Gastrocnemius medialis (tissue), 4 donors: ENCODE results near the gene CCDC192.

Source experiments
- POLR2A ChIP-seq, 2 donors: fragments of 450-650 bp; IDR thresholded peaks; one replicate each; pipeline ENCODE4 v1.6.1; 2017; ENCODE audit warnings: antibody characterized with exemption in 2 of 2, mild to moderate bottlenecking in 2 of 2, moderate library complexity in 2 of 2
- TF ChIP-seq, protein P1 (sequence below), 5 experiments: fragments of 450-650 bp in 3 of 5; fragments of 200-600 bp in 2 of 5; sonication (generic) in 2 of 5; IDR thresholded peaks in 4 of 5; conservative IDR thresholded peaks in 1 of 5; 1 replicate in 4 of 5; 2 replicates in 1 of 5; pipeline ENCODE4 v1.5.1; 2016 to 2019; ENCODE audit warnings: antibody characterized with exemption in 5 of 5, mild to moderate bottlenecking in 3 of 5, moderate library complexity in 3 of 5

DNA sequence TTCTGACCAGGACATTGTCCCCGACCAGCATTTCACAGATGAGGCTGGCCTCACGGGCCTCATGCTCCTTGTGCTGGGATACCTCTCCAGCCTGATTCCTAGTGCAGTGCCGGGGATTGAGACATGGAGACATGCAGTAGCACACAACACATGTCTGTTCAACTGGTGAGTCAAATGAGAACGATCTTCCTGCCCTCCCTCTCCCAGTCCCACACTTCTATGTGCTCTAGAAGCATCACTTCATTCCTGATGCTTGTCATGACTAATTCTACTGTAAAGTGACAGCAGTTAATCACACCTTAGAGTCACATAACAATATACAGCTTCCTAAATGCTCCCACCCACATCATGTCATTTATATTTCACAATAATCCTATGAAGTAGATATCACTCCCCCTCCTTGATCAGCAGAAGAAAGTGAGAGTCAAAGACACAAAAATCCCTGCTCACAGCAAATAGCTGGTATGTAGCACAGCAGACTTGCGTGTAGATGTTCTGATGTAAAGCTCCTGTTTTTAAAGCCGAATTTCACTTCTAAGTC is 101.8 kb downstream of the CCDC192 start:
- TF ChIP-seq, protein P1, sequence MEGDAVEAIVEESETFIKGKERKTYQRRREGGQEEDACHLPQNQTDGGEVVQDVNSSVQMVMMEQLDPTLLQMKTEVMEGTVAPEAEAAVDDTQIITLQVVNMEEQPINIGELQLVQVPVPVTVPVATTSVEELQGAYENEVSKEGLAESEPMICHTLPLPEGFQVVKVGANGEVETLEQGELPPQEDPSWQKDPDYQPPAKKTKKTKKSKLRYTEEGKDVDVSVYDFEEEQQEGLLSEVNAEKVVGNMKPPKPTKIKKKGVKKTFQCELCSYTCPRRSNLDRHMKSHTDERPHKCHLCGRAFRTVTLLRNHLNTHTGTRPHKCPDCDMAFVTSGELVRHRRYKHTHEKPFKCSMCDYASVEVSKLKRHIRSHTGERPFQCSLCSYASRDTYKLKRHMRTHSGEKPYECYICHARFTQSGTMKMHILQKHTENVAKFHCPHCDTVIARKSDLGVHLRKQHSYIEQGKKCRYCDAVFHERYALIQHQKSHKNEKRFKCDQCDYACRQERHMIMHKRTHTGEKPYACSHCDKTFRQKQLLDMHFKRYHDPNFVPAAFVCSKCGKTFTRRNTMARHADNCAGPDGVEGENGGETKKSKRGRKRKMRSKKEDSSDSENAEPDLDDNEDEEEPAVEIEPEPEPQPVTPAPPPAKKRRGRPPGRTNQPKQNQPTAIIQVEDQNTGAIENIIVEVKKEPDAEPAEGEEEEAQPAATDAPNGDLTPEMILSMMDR (IDR thresholded peaks at IDR 0.05 in 4 of 5, conservative IDR thresholded peaks at IDR 0.05 in 1 of 5), result no peak
- TF ChIP-seq POLR2A (IDR thresholded peaks at IDR 0.05), result no peak
